Aorta (tissue), 5 donors: Measurements from ENCODE around the gene HSP90B1. TPM values are rescaled to one million over a fixed set of nuclear protein-coding genes. Genes with fewer than 3 reads are reported as not detected.

ENCODE experiments used
- ATAC-seq: fragments of 200-7000 bp; cut with Tn5 transposase; one replicate; pipeline ENCODE4 v1.9.1; 2022; ENCODE audit warnings: moderate library complexity; ENCODE audit not compliant: low FRiP score
- DNase-seq, 2 donors: peaks; one replicate each; pipeline ENCODE4 v3.0.0-alpha.2; 2020
- H3K27ac ChIP-seq, 2 donors: one replicate each; pipeline ENCODE4 v1.5.1; 2013; ENCODE audit warnings: low read length in 2 of 2, mild to moderate bottlenecking in 2 of 2, moderate library complexity in 2 of 2, control low read depth in 1 of 2, inconsistent platforms in 1 of 2, low read depth in 1 of 2
- H3K27me3 ChIP-seq, 2 donors: one replicate each; pipeline ENCODE4 v1.6.1; 2013; ENCODE audit warnings: control low read depth in 1 of 2, low read length in 1 of 2, mild to moderate bottlenecking in 1 of 2, moderate library complexity in 1 of 2; ENCODE audit not compliant: insufficient read depth in 2 of 2, control insufficient read depth in 1 of 2
- H3K36me3 ChIP-seq, 2 donors: one replicate each; pipeline ENCODE4 v1.6.1; 2013; ENCODE audit warnings: control low read depth in 1 of 2, low read length in 1 of 2, mild to moderate bottlenecking in 1 of 2; ENCODE audit not compliant: insufficient read depth in 2 of 2, control insufficient read depth in 1 of 2
- H3K4me1 ChIP-seq, 2 donors: one replicate each; pipeline ENCODE4 v1.6.1; 2013; ENCODE audit warnings: low read length in 2 of 2, control low read depth in 1 of 2, mild to moderate bottlenecking in 1 of 2, moderate library complexity in 1 of 2; ENCODE audit not compliant: insufficient read depth in 2 of 2, control insufficient read depth in 1 of 2
- H3K4me3 ChIP-seq, 2 donors: one replicate each; pipeline ENCODE4 v1.5.1; 2013; ENCODE audit warnings: low read length in 2 of 2, control low read depth in 1 of 2, mild to moderate bottlenecking in 1 of 2
- H3K9me3 ChIP-seq: one replicate; pipeline ENCODE4 v1.6.1; 2013; ENCODE audit warnings: mild to moderate bottlenecking, low read length; ENCODE audit not compliant: control insufficient read depth
- WGBS, 2 donors: extraction: QIAGEN DNeasy Blood & Tissue Kit; methylation state at CpG; one replicate each; pipeline ENCODE4 v1.1.7; 2013; 5-methylcytosine and 5-hydroxymethylcytosine counted together
- intact Hi-C, 2 donors: fragments of 100-400 bp; cut with DNase I; formaldehyde crosslinking; loops; one replicate each; pipeline versions ENCODE4 v1.14.2 to v1.15.0; 2022
- polyA plus RNA-seq, 2 donors: library from polyadenylated mRNA; stranded (reverse); fragments of 200-250 nt; gene quantifications; one replicate each; pipeline ENCODE4 v1.2.3, GENCODE V29; 2013
- total RNA-seq, 2 donors: library from RNA; stranded (reverse); fragmentation: NEBNext Ultra II Directional; extraction: Animal tissue kit (Norgen Biotek cat#: 25700); gene quantifications; one replicate each; pipeline ENCODE4 v1.2.1, GENCODE V29; 2021
- donor health status: healthy with polysubstance abuse.
- donor health status: Bipolar disorder and iron deficiency.
- donor health status: DM: no; HTN: no; CAD: no.
- donor health status: DM: no; HTN: no; CAD: no.
- donor health status: DM: yes; HTN: yes; CAD: no.

Gene HSP90B1
- total and polyA plus RNA-seq, 4 donors, result 458 to 818 (median 576) TPM

DNA sequence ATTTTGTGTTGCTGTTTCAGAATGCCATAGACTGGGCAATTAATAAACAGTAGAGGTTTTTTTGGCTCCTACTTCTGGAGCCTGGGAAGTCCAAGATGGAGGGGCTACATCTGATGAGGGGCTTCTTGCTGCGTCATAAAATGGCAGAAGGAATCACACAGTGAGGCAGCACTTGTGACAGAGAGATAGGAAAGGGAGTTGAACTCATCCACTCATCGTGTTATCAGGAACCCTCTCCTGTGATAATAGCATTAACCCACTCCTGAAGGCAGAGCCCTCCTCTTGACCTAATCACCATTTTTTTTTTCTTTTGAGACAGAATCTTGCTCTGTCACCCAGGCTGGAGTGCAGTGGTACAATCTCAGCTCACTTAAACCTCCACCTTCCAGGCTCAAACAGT is 45.2 kb downstream of the HSP90B1 start:
- DNase-seq (no peak), ATAC-seq (no peak)
- Histone ChIP-seq H3K36me3 (peaks cover 0 to 8% of the 10 kb centered on the region in 2 donors), H3K9me3 (no peaks in the 10 kb centered on the region), H3K4me3 (no peak overlapping the region), H3K4me1 (no peaks in the 10 kb centered on the region), H3K27me3 (no peaks in the 10 kb centered on the region), H3K27ac (no peak overlapping the region)
- intact Hi-C loops, result no loop called here
- WGBS, 2 donors, result 87 to 96% methylated on average over 2 of the region's 2 CpGs

DNA sequence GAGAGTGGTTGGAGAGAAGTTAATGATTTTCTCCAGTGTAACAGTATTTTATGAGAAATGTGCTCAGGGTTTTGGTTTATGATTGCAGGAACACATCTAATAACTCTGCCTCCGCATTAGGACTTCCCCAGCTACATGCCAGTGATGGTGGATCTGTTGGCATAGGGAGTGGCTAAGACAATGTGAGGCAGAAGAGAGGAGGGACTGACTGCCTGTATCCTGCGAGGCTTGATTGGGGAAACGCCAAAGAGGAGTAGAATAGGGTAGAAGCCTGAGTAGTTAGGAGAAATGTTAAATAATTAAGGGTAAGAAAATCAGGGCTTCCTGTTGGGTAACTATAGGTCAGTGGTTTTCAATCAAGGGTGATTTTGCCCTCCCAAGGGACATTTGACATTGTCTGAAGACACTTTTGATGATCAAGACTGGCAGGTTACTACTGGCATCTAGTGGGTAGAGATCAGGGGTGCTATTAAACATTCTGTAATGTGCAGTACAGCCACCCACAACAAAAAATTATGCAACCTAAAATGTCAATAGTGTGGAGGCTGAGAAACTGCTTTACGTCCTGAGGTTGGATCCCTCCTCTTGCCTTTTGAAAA is 48.3 kb downstream of the HSP90B1 start:
- DNase-seq (no peak), ATAC-seq (no peak)
- Histone ChIP-seq H3K9me3 (no peaks in the 10 kb centered on the region), H3K36me3 (peaks cover 0 to 9% of the 10 kb centered on the region in 2 donors), H3K4me3 (no peak overlapping the region), H3K27ac (no peak overlapping the region), H3K4me1 (no peaks in the 10 kb centered on the region), H3K27me3 (no peaks in the 10 kb centered on the region)
- intact Hi-C loops, result no loop called here
- 90 to 95% methylated on average over 4 of the region's 4 CpGs for WGBS, 2 donors

DNA sequence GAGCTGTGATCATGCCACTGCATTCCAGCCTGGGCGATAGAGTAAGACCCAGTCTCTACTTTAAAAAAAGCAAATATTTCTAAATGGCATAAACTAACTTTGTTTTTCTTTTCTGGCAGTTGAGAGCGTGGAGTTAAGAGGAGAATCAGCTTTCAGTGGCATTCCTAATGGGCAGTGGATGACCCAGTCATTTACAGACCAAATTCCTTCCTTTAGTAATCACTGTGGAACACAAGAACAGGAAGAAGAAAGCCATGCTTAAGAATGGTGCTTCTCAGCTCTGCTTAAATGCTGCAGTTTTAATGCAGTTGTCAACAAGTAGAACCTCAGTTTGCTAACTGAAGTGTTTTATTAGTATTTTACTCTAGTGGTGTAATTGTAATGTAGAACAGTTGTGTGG is 56.6 kb downstream of the HSP90B1 start:
- WGBS, 2 donors, result 31% methylated on average over 2 of the region's 2 CpGs
- Histone ChIP-seq H3K36me3 (peaks cover 0 to 4% of the 10 kb centered on the region in 2 donors), H3K4me3 (no peak overlapping the region), H3K9me3 (no peaks in the 10 kb centered on the region), H3K27ac (no peak overlapping the region), H3K27me3 (no peaks in the 10 kb centered on the region), H3K4me1 (no peaks in the 10 kb centered on the region)
- ATAC-seq, result no peak
- no peak for DNase-seq
- intact Hi-C loops, result no loop called here

DNA sequence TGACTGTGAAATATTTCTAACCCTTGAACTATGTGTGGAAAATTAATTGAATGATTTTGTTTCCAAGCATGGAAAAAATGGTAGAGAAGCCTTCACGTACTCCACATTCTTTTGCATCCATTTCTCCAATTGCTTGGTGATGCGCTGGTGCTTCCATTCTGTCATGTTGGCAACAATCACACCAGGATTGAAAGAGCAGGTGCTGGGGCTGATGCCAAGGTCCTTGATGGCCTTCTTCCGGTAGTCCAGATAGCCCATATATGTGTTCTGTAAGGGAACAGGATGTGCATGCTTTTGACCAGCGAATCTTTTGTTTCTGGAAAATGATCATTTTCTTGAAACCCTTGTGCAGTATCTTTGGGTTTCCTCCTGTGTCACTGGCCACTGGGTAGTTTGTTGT is 64.0 kb downstream of the HSP90B1 start:
- ATAC-seq (no peak), DNase-seq (no peak)
- Histone ChIP-seq H3K27me3 (no peaks in the 10 kb centered on the region), H3K36me3 (no peaks in the 10 kb centered on the region), H3K9me3 (no peaks in the 10 kb centered on the region), H3K27ac (no peak overlapping the region), H3K4me1 (no peaks in the 10 kb centered on the region), H3K4me3 (no peak overlapping the region)
- 90 to 95% methylated on average over 4 of the region's 4 CpGs for WGBS, 2 donors
- intact Hi-C loops, result no loop called here

GRCh38 chr12:103996595-103996994 is 66.4 kb downstream of the HSP90B1 start:
- Histone ChIP-seq H3K27me3 (no peaks in the 10 kb centered on the region), H3K36me3 (no peaks in the 10 kb centered on the region), H3K27ac (no peak overlapping the region), H3K4me3 (no peak overlapping the region), H3K4me1 (no peaks in the 10 kb centered on the region), H3K9me3 (no peaks in the 10 kb centered on the region)
- 90 to 95% methylated on average over 5 of the region's 5 CpGs for WGBS, 2 donors
- ATAC-seq, result no peak
- intact Hi-C loops, result no loop called here
- DNase-seq, result no peak

GRCh38 chr12:103997286-103997900 is 67.2 kb downstream of the HSP90B1 start:
- ATAC-seq, result no peak
- Histone ChIP-seq H3K27me3 (no peaks in the 10 kb centered on the region), H3K4me1 (no peaks in the 10 kb centered on the region), H3K9me3 (no peaks in the 10 kb centered on the region), H3K27ac (no peak overlapping the region), H3K36me3 (no peaks in the 10 kb centered on the region), H3K4me3 (no peak overlapping the region)
- 54 to 59% methylated on average over 16 of the region's 16 CpGs for WGBS, 2 donors
- DNase-seq, result no peak
- intact Hi-C loops, result no loop called here

Other genes starting within 250 kb of the HSP90B1 start
- 100 to 1,000 TPM in 1 of 2 donors, 10 to 100 TPM in 1; 28.1 to 104 TPM for gene NT5DC3, start 89.2 kb upstream of the HSP90B1 start, total RNA-seq
- gene NT5DC3, start 89.2 kb upstream of the HSP90B1 start, polyA plus RNA-seq, result 10 to 100 TPM in 1 of 2 donors, 1 to 10 TPM in 1; 3.6 to 24.3 TPM
- gene TDG, start 35.5 kb downstream of the HSP90B1 start, total RNA-seq, result 10 to 100 TPM; 20.4 to 22.2 TPM
- gene TDG, start 35.5 kb downstream of the HSP90B1 start, polyA plus RNA-seq, result 1 to 10 TPM; 6.8 to 8.9 TPM
- gene GLT8D2, start 119.8 kb downstream of the HSP90B1 start, total RNA-seq, result 10 to 100 TPM; 28.2 to 64.4 TPM
- gene GLT8D2, start 119.8 kb downstream of the HSP90B1 start, polyA plus RNA-seq, result 100 to 1,000 TPM in 1 of 2 donors, 10 to 100 TPM in 1; 30.7 to 114 TPM
- gene HCFC2, start 134.1 kb downstream of the HSP90B1 start, total RNA-seq, result 10 to 100 TPM; 27.0 to 32.3 TPM
- gene HCFC2, start 134.1 kb downstream of the HSP90B1 start, polyA plus RNA-seq, result 10 to 100 TPM in 1 of 2 donors, 1 to 10 TPM in 1; 9.1 to 13.3 TPM
- gene NFYB, start 207.8 kb downstream of the HSP90B1 start, total RNA-seq, result 10 to 100 TPM; 44.1 to 59.2 TPM
- gene NFYB, start 207.8 kb downstream of the HSP90B1 start, polyA plus RNA-seq, result 100 to 1,000 TPM in 1 of 2 donors, 10 to 100 TPM in 1; 67.6 to 121 TPM